ENCODE results near the gene HID1.

HID1 gene

GRCh38 chr17:74950207-74950606 is 22.4 kb downstream of the HID1 start:
- no peak for DNase-seq (ENCODE audit: low read depth)

GRCh38 chr17:74949455-74950115 is 23.0 kb downstream of the HID1 start:
- DNase-seq (ENCODE audit: low read depth): no peak

- no peak for DNase-seq (ENCODE audit: low read depth)
Observed at GRCh38 chr17:74947041-74947754, 25.4 kb downstream of the HID1 start.

GRCh38 chr17:74946641-74947040 is 25.9 kb downstream of the HID1 start:
- no peak for DNase-seq (ENCODE audit: low read depth)

- DNase-seq (ENCODE audit: low read depth): no peak
Observed at GRCh38 chr17:74945543-74945942, 27.0 kb downstream of the HID1 start.

- DNase-seq (ENCODE audit: low read depth): no peak
Observed at GRCh38 chr17:74943808-74944522, 28.6 kb downstream of the HID1 start.

GRCh38 chr17:74941128-74941725 is 31.3 kb downstream of the HID1 start:
- no peak for DNase-seq (ENCODE audit: low read depth)

GRCh38 chr17:74939534-74939933 is 33.0 kb downstream of the HID1 start:
- DNase-seq (ENCODE audit: low read depth): no peak

- no peak for DNase-seq (ENCODE audit: low read depth)
Observed at GRCh38 chr17:74938194-74938950, 34.2 kb downstream of the HID1 start.

GRCh38 chr17:74937064-74938051 is 35.2 kb downstream of the HID1 start:
- DNase-seq (ENCODE audit: low read depth): no peak

GRCh38 chr17:74936470-74936799 is 36.1 kb downstream of the HID1 start:
- no peak for DNase-seq (ENCODE audit: low read depth)

GRCh38 chr17:74935585-74936469 is 36.7 kb downstream of the HID1 start, which contains the start of gene OTOP3:
Gene OTOP3 (plus strand): TSS chr17:74935898. CDS start chr17:74935922, 24 bp downstream.
- no peak for DNase-seq (ENCODE audit: low read depth)

GRCh38 chr17:74935048-74935447 is 37.5 kb downstream of the HID1 start:
- DNase-seq (ENCODE audit: low read depth): no peak

GRCh38 chr17:74930535-74931036 is 42.0 kb downstream of the HID1 start:
- no peak for DNase-seq (ENCODE audit: low read depth)

- DNase-seq (ENCODE audit: low read depth): no peak
Observed at GRCh38 chr17:74928786-74929185, 43.8 kb downstream of the HID1 start.

- DNase-seq (ENCODE audit: low read depth): no peak
Observed at GRCh38 chr17:74925242-74925641, 47.3 kb downstream of the HID1 start.

GRCh38 chr17:74924250-74924948 is 48.2 kb downstream of the HID1 start, which contains the start of gene OTOP2:
Gene OTOP2 (plus strand): TSS chr17:74924273. CDS start chr17:74924633, 360 bp downstream.
- DNase-seq (ENCODE audit: low read depth): no peak

- DNase-seq (ENCODE audit: low read depth): peak; percentile 58
Observed at GRCh38 chr17:74923538-74924249, 48.9 kb downstream of the HID1 start.
